CD4-positive, alpha-beta T cell (primary cell): ENCODE measurements around the gene SRRD. TPM values are rescaled to one million over a fixed set of nuclear protein-coding genes. Genes with fewer than 3 reads are reported as not detected.

ENCODE experiments used
- ATAC-seq: fragments of 200-7000 bp; cut with Tn5 transposase; one replicate; pipeline ENCODE4 v1.10.0; 2022; ENCODE audit warnings: mild to moderate bottlenecking; ENCODE audit not compliant: poor library complexity
- CTCF ChIA-PET: fragments of 350-600 bp; sonication (Branson Sonifier 250); formaldehyde crosslinking; loops from one replicate; lab custom pipeline; 2021; ENCODE audit warnings: antibody characterized with exemption, inconsistent platforms; lab: Charles Lee
- POLR2A ChIA-PET: fragments of 350-600 bp; sonication (Branson Sonifier 250); formaldehyde crosslinking; loops from one replicate; lab custom pipeline; 2021; ENCODE audit warnings: antibody characterized with exemption, inconsistent platforms; lab: Charles Lee
- DNase-seq, 14 experiments: peaks; one replicate each; pipeline ENCODE4 v3.0.0-alpha.2; 2013 to 2020; ENCODE audit warnings: mixed read lengths in 2 of 14
- H3K27ac ChIP-seq, 2 donors: one replicate each; pipeline versions ENCODE4 v1.5.1 to v1.7.0; 2013; ENCODE audit warnings: low read length in 2 of 2, low read depth in 1 of 2, mild to moderate bottlenecking in 1 of 2
- H3K27me3 ChIP-seq, 2 experiments: 1 replicate in 1 of 2; 2 replicates in 1 of 2; pipeline versions ENCODE4 v1.6.1 to v1.7.0; 2013; ENCODE audit warnings: low read length in 2 of 2, control low read depth in 1 of 2, mild to moderate bottlenecking in 1 of 2, moderate library complexity in 1 of 2; ENCODE audit not compliant: insufficient read depth in 2 of 2, control insufficient read depth in 1 of 2
- H3K36me3 ChIP-seq: one replicate; pipeline ENCODE4 v1.6.1; 2013; ENCODE audit warnings: low read length, control low read depth; ENCODE audit not compliant: insufficient read depth
- H3K4me1 ChIP-seq: one replicate; pipeline ENCODE4 v1.6.1; 2013; ENCODE audit warnings: low read length, control low read depth; ENCODE audit not compliant: insufficient read depth
- H3K4me3 ChIP-seq: one replicate; pipeline ENCODE4 v1.5.1; 2013; ENCODE audit warnings: mild to moderate bottlenecking, low read length, moderate library complexity
- H3K9me3 ChIP-seq, 2 experiments: 1 replicate in 1 of 2; 2 replicates in 1 of 2; pipeline versions ENCODE4 v1.6.1 to v1.7.0; 2013; ENCODE audit warnings: low read length in 2 of 2, mild to moderate bottlenecking in 2 of 2, control low read depth in 1 of 2, moderate library complexity in 1 of 2; ENCODE audit not compliant: control insufficient read depth in 1 of 2, insufficient read depth in 1 of 2
- H3K27ac Mint-ChIP-seq: one replicate; pipeline ENCODE4 v1.8.0; 2020; ENCODE audit warnings: mixed read lengths
- H3K27me3 Mint-ChIP-seq: one replicate; pipeline ENCODE4 v1.8.0; 2021; ENCODE audit warnings: mixed read lengths
- H3K36me3 Mint-ChIP-seq: one replicate; pipeline ENCODE4 v1.8.0; 2021; ENCODE audit warnings: low read depth, mixed read lengths
- H3K4me1 Mint-ChIP-seq: one replicate; pipeline ENCODE4 v1.8.0; 2021; ENCODE audit warnings: low read depth, mixed read lengths
- H3K4me3 Mint-ChIP-seq: one replicate; pipeline ENCODE4 v1.8.0; 2020; ENCODE audit warnings: mild to moderate bottlenecking, mixed read lengths
- H3K9me3 Mint-ChIP-seq: one replicate; pipeline ENCODE4 v1.8.0; 2020; ENCODE audit warnings: mixed read lengths
- intact Hi-C, 2 experiments: fragments of 100-400 bp; cut with DNase I in 1 of 2; cut with micrococcal nuclease in 1 of 2; formaldehyde crosslinking; loops; one replicate each; pipeline versions ENCODE4 v1.15.1 to v1.9.0; 2023 to 2025; cut with DNase I, micrococcal nuclease
- total RNA-seq, 174 experiments: library from RNA in 2 of 174; stranded (reverse) in 2 of 174; gene quantifications; one replicate each; pipeline ENCODE4 v1.2.3 and lab custom pipeline; 2021 to 2026
- TF ChIP-seq, protein P1 (sequence below): fragments of 200-600 bp; IDR thresholded peaks from one replicate; pipeline ENCODE4 v1.8.0; 2022; ENCODE audit warnings: antibody characterized with exemption, mild to moderate bottlenecking

Gene SRRD
- total RNA-seq, 2 experiments from 2014 or later: 25.8 to 27.2 TPM

DNA sequence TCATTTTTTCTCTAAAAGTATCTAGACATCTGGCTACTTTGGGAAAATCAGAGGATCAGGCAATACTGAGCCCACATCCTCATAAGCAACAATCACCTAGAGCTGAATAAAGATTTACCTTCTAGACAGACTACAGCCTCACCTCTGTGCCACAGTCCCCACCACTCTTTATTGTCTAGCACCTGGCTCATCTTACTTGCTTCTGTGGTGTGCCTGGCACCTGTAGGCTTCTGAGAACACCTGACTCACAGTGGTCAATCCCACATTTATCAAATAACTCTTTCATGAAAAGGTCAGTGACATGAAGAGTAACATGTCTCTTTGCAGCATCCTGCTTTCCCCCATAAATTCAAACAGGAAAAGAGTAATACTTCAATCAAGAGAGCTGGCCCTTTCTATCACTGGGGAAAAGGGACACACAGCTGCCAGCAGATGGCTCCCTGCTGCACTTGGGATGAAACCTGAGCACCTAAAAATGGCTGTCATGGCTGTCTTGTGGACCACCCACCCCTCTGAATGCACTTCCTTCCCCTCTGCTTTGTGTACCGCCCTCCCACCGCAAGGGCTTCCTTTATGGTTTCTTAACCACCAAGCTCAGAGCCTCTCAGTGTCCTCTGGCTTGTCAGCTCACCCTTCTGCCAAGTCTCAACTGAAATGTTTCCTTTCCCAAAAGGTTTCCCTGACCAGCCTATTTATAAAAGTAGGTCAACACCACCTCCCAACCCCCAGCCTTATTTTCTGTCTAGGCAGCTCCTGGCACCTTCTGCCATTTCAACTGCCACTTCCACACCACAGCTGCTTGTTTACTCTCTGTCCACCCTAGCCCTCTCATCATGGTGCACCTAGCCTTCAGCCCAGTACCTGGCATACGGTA is 19.2 kb downstream of the SRRD start:
- Mint-ChIP-seq H3K4me1 (peaks cover 21% of the 10 kb centered on the region), H3K9me3 (no peaks in the 10 kb centered on the region), H3K36me3 (peaks cover 85% of the 10 kb centered on the region), H3K4me3 (no peak overlapping the region), H3K27me3 (no peaks in the 10 kb centered on the region), H3K27ac (peak overlapping the region; percentile 78)
- DNase-seq (peak; percentile 25 to 83 (median 40)), ATAC-seq (peak; percentile 86)
- Histone ChIP-seq H3K36me3 (peaks cover 89% of the 10 kb centered on the region), H3K4me1 (peaks cover 17% of the 10 kb centered on the region), H3K27me3 (no peaks in the 10 kb centered on the region), H3K9me3 (no peaks in the 10 kb centered on the region), H3K27ac (peak overlapping the region in 1 of 2 donors; percentile 13), H3K4me3 (no peak overlapping the region)
- intact Hi-C loops: loop anchor here in 1 of 2 experiments (1.0 kb wide), 1 partner anchor 162 kb away; no protein-coding TSS in a partner anchor
- POLR2A ChIA-PET: interaction anchor here (1.9 to 2.4 kb wide), 2 partner anchors 9 to 19 kb away, joined by 10 to 29 read pairs; partner anchors contain the start of genes HPS4, SRRD and TFIP11
- TF ChIP-seq, protein P1, sequence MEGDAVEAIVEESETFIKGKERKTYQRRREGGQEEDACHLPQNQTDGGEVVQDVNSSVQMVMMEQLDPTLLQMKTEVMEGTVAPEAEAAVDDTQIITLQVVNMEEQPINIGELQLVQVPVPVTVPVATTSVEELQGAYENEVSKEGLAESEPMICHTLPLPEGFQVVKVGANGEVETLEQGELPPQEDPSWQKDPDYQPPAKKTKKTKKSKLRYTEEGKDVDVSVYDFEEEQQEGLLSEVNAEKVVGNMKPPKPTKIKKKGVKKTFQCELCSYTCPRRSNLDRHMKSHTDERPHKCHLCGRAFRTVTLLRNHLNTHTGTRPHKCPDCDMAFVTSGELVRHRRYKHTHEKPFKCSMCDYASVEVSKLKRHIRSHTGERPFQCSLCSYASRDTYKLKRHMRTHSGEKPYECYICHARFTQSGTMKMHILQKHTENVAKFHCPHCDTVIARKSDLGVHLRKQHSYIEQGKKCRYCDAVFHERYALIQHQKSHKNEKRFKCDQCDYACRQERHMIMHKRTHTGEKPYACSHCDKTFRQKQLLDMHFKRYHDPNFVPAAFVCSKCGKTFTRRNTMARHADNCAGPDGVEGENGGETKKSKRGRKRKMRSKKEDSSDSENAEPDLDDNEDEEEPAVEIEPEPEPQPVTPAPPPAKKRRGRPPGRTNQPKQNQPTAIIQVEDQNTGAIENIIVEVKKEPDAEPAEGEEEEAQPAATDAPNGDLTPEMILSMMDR: peak; percentile 61
- CTCF ChIA-PET: interaction anchor here (1.0 to 1.7 kb wide), 8 partner anchors 9 to 163 kb away, joined by 3 to 7 read pairs (median 4); partner anchors contain the start of gene TFIP11

DNA sequence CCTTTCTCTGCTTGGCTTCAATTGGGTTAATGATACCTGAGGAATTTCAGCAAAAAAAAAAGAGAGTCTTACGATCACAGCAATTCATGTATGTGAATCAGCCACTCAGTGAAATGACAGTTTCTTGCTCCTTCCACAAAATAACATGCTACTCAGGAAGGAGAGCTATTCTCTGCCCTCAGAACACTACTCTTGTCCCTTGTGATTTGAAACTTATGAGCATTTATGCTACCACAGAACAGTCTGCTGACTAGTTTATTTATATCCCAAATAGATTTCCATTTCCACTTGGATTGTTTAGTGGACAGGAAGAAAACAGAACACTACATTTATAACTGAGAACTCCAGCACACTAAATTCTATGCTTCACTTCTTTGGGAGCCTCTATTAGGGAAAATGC is 20.1 kb downstream of the SRRD start:
- Histone ChIP-seq H3K36me3 (peaks cover 92% of the 10 kb centered on the region), H3K4me3 (no peak overlapping the region), H3K27ac (peak overlapping the region in 1 of 2 donors; percentile 13), H3K27me3 (no peaks in the 10 kb centered on the region), H3K9me3 (no peaks in the 10 kb centered on the region), H3K4me1 (peaks cover 17% of the 10 kb centered on the region)
- H3K4me1 Mint-ChIP-seq: peaks cover 21% of the 10 kb centered on the region
- no peak overlapping the region for H3K4me3 Mint-ChIP-seq
- ATAC-seq (no peak), DNase-seq (no peak)
- H3K27me3 Mint-ChIP-seq: no peaks in the 10 kb centered on the region
- TF ChIP-seq, protein P1: no peak
- intact Hi-C loops: loop anchor here in 1 of 2 experiments (1.0 kb wide), 1 partner anchor 162 kb away; no protein-coding TSS in a partner anchor
- H3K27ac Mint-ChIP-seq: peak overlapping the region; percentile 78
- ChIA-PET POLR2A (interaction anchor here (0.6 to 2.4 kb wide), 3 partner anchors 9 to 1313 kb away, joined by 4 to 29 read pairs (median 10); partner anchors contain the start of genes HPS4, SRRD and TFIP11), CTCF (interaction anchor here (1.0 to 1.7 kb wide), 7 partner anchors 9 to 162 kb away, joined by 3 to 7 read pairs (median 5); partner anchors contain the start of gene TFIP11)
- no peaks in the 10 kb centered on the region for H3K9me3 Mint-ChIP-seq
- peaks cover 86% of the 10 kb centered on the region for H3K36me3 Mint-ChIP-seq

DNA sequence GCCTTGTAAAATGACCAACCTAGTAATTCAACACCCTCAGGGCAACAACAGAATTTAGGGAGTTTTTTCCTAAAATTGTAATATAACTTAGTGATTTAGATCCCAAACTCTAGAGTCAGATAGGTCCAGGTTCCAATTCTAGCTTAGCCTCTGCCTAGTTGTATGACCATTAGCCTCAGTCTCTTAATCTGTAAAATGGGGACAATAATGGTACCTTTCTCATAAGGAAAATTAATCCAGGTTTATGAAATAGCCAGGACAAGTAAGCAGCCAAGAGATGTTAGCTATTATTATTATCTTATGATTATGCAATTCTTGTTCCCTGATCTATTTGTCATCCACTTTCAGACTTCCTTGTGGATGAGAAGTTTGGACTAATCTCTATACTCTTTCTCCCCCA is 24.5 kb downstream of the SRRD start:
- TF ChIP-seq, protein P1: no peak
- Mint-ChIP-seq H3K36me3 (peaks cover 87% of the 10 kb centered on the region), H3K4me3 (no peak overlapping the region), H3K27me3 (no peaks in the 10 kb centered on the region), H3K27ac (no peak overlapping the region), H3K4me1 (peaks cover 53% of the 10 kb centered on the region), H3K9me3 (no peaks in the 10 kb centered on the region)
- intact Hi-C loops: no loop called here
- ChIA-PET POLR2A (interaction anchor here (1.7 kb wide), 1 partner anchor 24 kb away, joined by 12 read pairs; the partner anchor contains the start of genes HPS4 and SRRD), CTCF (no interaction called here)
- Histone ChIP-seq H3K27me3 (no peaks in the 10 kb centered on the region), H3K36me3 (peaks cover 68% of the 10 kb centered on the region), H3K9me3 (no peaks in the 10 kb centered on the region), H3K4me1 (peaks cover 32% of the 10 kb centered on the region), H3K27ac (no peak overlapping the region), H3K4me3 (no peak overlapping the region)
- ATAC-seq (no peak), DNase-seq (no peak)
